Mesothelial cell of epicardium (in vitro differentiated cells): ENCODE data around the gene SREK1. TPM values are rescaled to one million over a fixed set of nuclear protein-coding genes. Genes with fewer than 3 reads are reported as not detected.

ENCODE experiments used
- DNase-seq, 2 experiments: peaks; one replicate each; pipeline ENCODE4 v3.0.0; 2021; ENCODE audit warnings: low spot score in 2 of 2; ENCODE audit not compliant: unreplicated experiment in 2 of 2
- H3K27ac Mint-ChIP-seq: 2 replicates; pipeline ENCODE4 v1.8.0; 2021; ENCODE audit warnings: mixed read lengths
- H3K27me3 Mint-ChIP-seq: 2 replicates; pipeline ENCODE4 v1.8.0; 2021; ENCODE audit warnings: low read depth, mixed read lengths
- H3K36me3 Mint-ChIP-seq: 2 replicates; pipeline ENCODE4 v1.8.0; 2021; ENCODE audit warnings: mixed read lengths
- H3K4me1 Mint-ChIP-seq: 2 replicates; pipeline ENCODE4 v1.8.0; 2021; ENCODE audit warnings: mixed read lengths
- H3K4me3 Mint-ChIP-seq: 2 replicates; pipeline ENCODE4 v1.8.0; 2021; ENCODE audit warnings: mild to moderate bottlenecking, moderate library complexity, mixed read lengths
- H3K9me3 Mint-ChIP-seq: 2 replicates; pipeline ENCODE4 v1.8.0; 2021; ENCODE audit warnings: mixed read lengths
- CTCF ChIP-seq: fragments of 200-600 bp; sonication (generic); IDR thresholded peaks from one replicate; pipeline ENCODE4 v1.5.0; 2021; ENCODE audit warnings: antibody characterized with exemption; ENCODE audit not compliant: unreplicated experiment
- total RNA-seq: library from RNA; stranded (reverse); gene quantifications from 3 replicates; pipeline ENCODE4 v1.2.1, GENCODE V29; 2021

SREK1 gene
- total RNA-seq, 1 donor from 2014 or later, result 142 TPM

GRCh38 chr5:66178799-66179198 lies 34.7 kb downstream of the SREK1 start:
- H3K27me3 Mint-ChIP-seq, result no peaks in the 10 kb centered on the region
- H3K27ac Mint-ChIP-seq, result no peak overlapping the region
- H3K4me3 Mint-ChIP-seq, result no peak overlapping the region
- H3K9me3 Mint-ChIP-seq, result no peaks in the 10 kb centered on the region
- H3K36me3 Mint-ChIP-seq, result peaks cover 48% of the 10 kb centered on the region
- peaks cover 6% of the 10 kb centered on the region for H3K4me1 Mint-ChIP-seq
- no peak for TF ChIP-seq CTCF
- no peak for DNase-seq

- TF ChIP-seq CTCF, result no peak
- no peak for DNase-seq
These were observed 35.4 kb downstream of the SREK1 start for GRCh38 chr5:66179297-66180051.

GRCh38 chr5:66180282-66181155 lies 36.4 kb downstream of the SREK1 start:
- Mint-ChIP-seq H3K36me3 (peaks cover 43% of the 10 kb centered on the region), H3K9me3 (no peaks in the 10 kb centered on the region), H3K27ac (no peak overlapping the region), H3K4me1 (peaks cover 1% of the 10 kb centered on the region), H3K4me3 (no peak overlapping the region), H3K27me3 (no peaks in the 10 kb centered on the region)
- no peak for TF ChIP-seq CTCF
- DNase-seq, result no peak

More at GRCh38 chr5:66179297-66180051, 35.4 kb downstream of the SREK1 start:
- Mint-ChIP-seq H3K4me3 (no peak overlapping the region), H3K4me1 (peaks cover 4% of the 10 kb centered on the region), H3K27ac (no peak overlapping the region), H3K27me3 (no peaks in the 10 kb centered on the region), H3K9me3 (no peaks in the 10 kb centered on the region), H3K36me3 (peaks cover 46% of the 10 kb centered on the region)

GRCh38 chr5:66186108-66186507 lies 42.0 kb downstream of the SREK1 start:
- Mint-ChIP-seq H3K4me1 (peaks cover 4% of the 10 kb centered on the region), H3K4me3 (no peak overlapping the region), H3K27ac (no peak overlapping the region), H3K36me3 (peaks cover 11% of the 10 kb centered on the region), H3K9me3 (no peaks in the 10 kb centered on the region), H3K27me3 (no peaks in the 10 kb centered on the region)
- DNase-seq, result no peak
- no peak for TF ChIP-seq CTCF

- no peak for DNase-seq
- no peaks in the 10 kb centered on the region for H3K4me1 Mint-ChIP-seq
- no peaks in the 10 kb centered on the region for H3K27me3 Mint-ChIP-seq
- H3K9me3 Mint-ChIP-seq, result peaks cover 20% of the 10 kb centered on the region
- no peak for TF ChIP-seq CTCF
- H3K4me3 Mint-ChIP-seq, result no peak overlapping the region
- no peaks in the 10 kb centered on the region for H3K36me3 Mint-ChIP-seq
- H3K27ac Mint-ChIP-seq, result no peak overlapping the region
These were observed 49.3 kb downstream of the SREK1 start for GRCh38 chr5:66193419-66193818.
